Gastrocnemius medialis (tissue), 4 donors: ENCODE measurements around the gene STAG1. TPM values are rescaled to one million over a fixed set of nuclear protein-coding genes. Genes with fewer than 3 reads are reported as not detected.
"Not testable (repeated sequence)": the region's sequence is repeated elsewhere in the genome, so short reads cannot be mapped to it uniquely, and the experiment has no call there.

Experiments
- ATAC-seq, 2 donors: fragments of 150-250 bp; one replicate each; pipeline ENCODE4 v1.9.1; 2016
- DNase-seq, 2 donors: peaks; one replicate each; pipeline ENCODE4 v3.0.0-alpha.2; 2019
- H3K27ac ChIP-seq, 4 donors: fragments of 200-600 bp; sonication (generic); 1 replicate in 1 of 4; 2 replicates in 3 of 4; pipeline ENCODE4 v1.5.1; 2016 to 2018; ENCODE audit warnings: mild to moderate bottlenecking in 2 of 4, moderate library complexity in 1 of 4
- H3K27me3 ChIP-seq, 3 donors: fragments of 200-600 bp; sonication (generic) in 2 of 3; 1 replicate in 1 of 3; 2 replicates in 2 of 3; pipeline versions ENCODE4 v1.5.1 to v1.6.0; 2016 to 2019; ENCODE audit warnings: mild to moderate bottlenecking in 1 of 3, moderate library complexity in 1 of 3
- H3K36me3 ChIP-seq, 2 donors: fragments of 200-600 bp; sonication (generic) in 1 of 2; one replicate each; pipeline ENCODE4 v1.5.1; 2017 to 2018
- H3K4me1 ChIP-seq, 2 donors: fragments of 200-600 bp; sonication (generic) in 1 of 2; one replicate each; pipeline ENCODE4 v1.5.1; 2016 to 2017; ENCODE audit warnings: mild to moderate bottlenecking in 2 of 2
- H3K4me3 ChIP-seq, 4 donors: fragments of 200-600 bp; sonication (generic) in 3 of 4; 1 replicate in 1 of 4; 2 replicates in 3 of 4; pipeline ENCODE4 v1.5.1; 2016 to 2019; ENCODE audit warnings: mild to moderate bottlenecking in 2 of 4
- H3K9me3 ChIP-seq, 3 donors: fragments of 200-600 bp; sonication (generic) in 2 of 3; 1 replicate in 1 of 3; 2 replicates in 2 of 3; pipeline ENCODE4 v1.5.1; 2016 to 2019
- CTCF ChIP-seq, 5 experiments: fragments of 450-650 bp in 3 of 5; fragments of 200-600 bp in 2 of 5; sonication (generic) in 2 of 5; IDR thresholded peaks in 4 of 5; conservative IDR thresholded peaks in 1 of 5; 1 replicate in 4 of 5; 2 replicates in 1 of 5; pipeline ENCODE4 v1.5.1; 2016 to 2019; ENCODE audit warnings: antibody characterized with exemption in 5 of 5, mild to moderate bottlenecking in 3 of 5, moderate library complexity in 3 of 5
- POLR2A ChIP-seq, 2 donors: fragments of 450-650 bp; IDR thresholded peaks; one replicate each; pipeline ENCODE4 v1.6.1; 2017; ENCODE audit warnings: antibody characterized with exemption in 2 of 2, mild to moderate bottlenecking in 2 of 2, moderate library complexity in 2 of 2
- in situ Hi-C, 4 donors: fragments of 200-750 bp; cut with MboI; loops; one replicate each; pipeline versions ENCODE4 v1.15.0 to v1.8.0; 2017; ENCODE audit warnings: low sequenced_read_pairs in 4 of 4
- intact Hi-C: fragments of 100-400 bp; cut with DNase I; formaldehyde crosslinking; loops from one replicate; pipeline ENCODE4 v1.15.1; 2023; ENCODE audit warnings: low total_unique reads
- total RNA-seq, 4 donors: library from RNA; depleted of rRNA; stranded (reverse); fragments of >200 nt; gene quantifications; one replicate each; pipeline versions ENCODE4 v1.1.0 to v1.2.3, GENCODE V29; 2016

The STAG1 gene
- total RNA-seq, 4 donors from 2014 or later, result 22.2 to 26.2 (median 23.7) TPM

- no peaks in the 10 kb centered on the region for H3K9me3 ChIP-seq
- intact Hi-C loops (no loop called here), in situ Hi-C loops (no loop called here)
- ATAC-seq (no peak), DNase-seq (no peak)
- no peak overlapping the region for H3K27ac ChIP-seq
- TF ChIP-seq POLR2A (IDR thresholded peaks at IDR 0.05), result no peak
- TF ChIP-seq CTCF (IDR thresholded peaks at IDR 0.05 in 4 of 5, conservative IDR thresholded peaks at IDR 0.05 in 1 of 5), result no peak
- H3K4me3 ChIP-seq, result no peak overlapping the region
- H3K36me3 ChIP-seq, result no peaks in the 10 kb centered on the region
- peaks cover 0 to 22% of the 10 kb centered on the region in 2 donors for H3K4me1 ChIP-seq
- no peaks in the 10 kb centered on the region for H3K27me3 ChIP-seq
Measured at GRCh38 chr3:136562026-136562425, 190.2 kb downstream of the STAG1 start.

GRCh38 chr3:136559896-136560295 is 192.3 kb downstream of the STAG1 start:
- Histone ChIP-seq H3K4me1 (peaks cover 0 to 22% of the 10 kb centered on the region in 2 donors), H3K36me3 (no peaks in the 10 kb centered on the region), H3K27ac (no peak overlapping the region), H3K9me3 (no peaks in the 10 kb centered on the region), H3K4me3 (no peak overlapping the region), H3K27me3 (no peaks in the 10 kb centered on the region)
- ATAC-seq, result no peak
- intact Hi-C loops (no loop called here), in situ Hi-C loops (no loop called here)
- DNase-seq, result no peak
- TF ChIP-seq POLR2A (IDR thresholded peaks at IDR 0.05) (no peak), CTCF (IDR thresholded peaks at IDR 0.05 in 4 of 5, conservative IDR thresholded peaks at IDR 0.05 in 1 of 5) (no peak)

GRCh38 chr3:136549461-136549860 is 202.7 kb downstream of the STAG1 start:
- ATAC-seq, H3K27ac ChIP-seq, DNase-seq, H3K4me1 ChIP-seq, in situ Hi-C loops, H3K4me3 ChIP-seq, H3K36me3 ChIP-seq, H3K9me3 ChIP-seq, H3K27me3 ChIP-seq: not testable (repeated sequence)
- intact Hi-C loops, result loop anchor here (5.0 kb wide), 1 partner anchor 203 kb away; the partner anchor contains the start of gene STAG1

- TF ChIP-seq POLR2A (IDR thresholded peaks at IDR 0.05) (no peak), CTCF (IDR thresholded peaks at IDR 0.05 in 4 of 5, conservative IDR thresholded peaks at IDR 0.05 in 1 of 5) (no peak)
- Histone ChIP-seq H3K27me3 (no peaks in the 10 kb centered on the region), H3K9me3 (no peaks in the 10 kb centered on the region), H3K36me3 (no peaks in the 10 kb centered on the region), H3K4me1 (no peaks in the 10 kb centered on the region), H3K4me3 (no peak overlapping the region), H3K27ac (no peak overlapping the region)
- in situ Hi-C loops (no loop called here), intact Hi-C loops (loop anchor here (5.0 kb wide), 1 partner anchor 205 kb away; the partner anchor contains the start of gene STAG1)
- ATAC-seq (no peak), DNase-seq (no peak)
Measured at GRCh38 chr3:136547293-136547692, 204.9 kb downstream of the STAG1 start.

- DNase-seq, result no peak
- intact Hi-C loops (loop anchor here (5.0 kb wide), 1 partner anchor 206 kb away; the partner anchor contains the start of gene STAG1), in situ Hi-C loops (no loop called here)
- H3K27me3 ChIP-seq, result no peaks in the 10 kb centered on the region
- no peak for ATAC-seq
- no peaks in the 10 kb centered on the region for H3K4me1 ChIP-seq
- H3K27ac ChIP-seq, result no peak overlapping the region
- H3K9me3 ChIP-seq, result no peaks in the 10 kb centered on the region
- TF ChIP-seq POLR2A (IDR thresholded peaks at IDR 0.05) (no peak), CTCF (IDR thresholded peaks at IDR 0.05 in 4 of 5, conservative IDR thresholded peaks at IDR 0.05 in 1 of 5) (peak in 1 of 5 experiments; percentile 18)
- H3K4me3 ChIP-seq, result no peak overlapping the region
- H3K36me3 ChIP-seq, result no peaks in the 10 kb centered on the region
Measured at GRCh38 chr3:136546720-136547119, 205.5 kb downstream of the STAG1 start.
